ENCODE results near the gene DCTN3. TPM values are rescaled to one million over a fixed set of nuclear protein-coding genes. Genes with fewer than 3 reads are reported as not detected.

DCTN3 gene
- total RNA-seq, 3 donors from 2014 or later = 84.0 to 114 (median 113) TPM

DNA sequence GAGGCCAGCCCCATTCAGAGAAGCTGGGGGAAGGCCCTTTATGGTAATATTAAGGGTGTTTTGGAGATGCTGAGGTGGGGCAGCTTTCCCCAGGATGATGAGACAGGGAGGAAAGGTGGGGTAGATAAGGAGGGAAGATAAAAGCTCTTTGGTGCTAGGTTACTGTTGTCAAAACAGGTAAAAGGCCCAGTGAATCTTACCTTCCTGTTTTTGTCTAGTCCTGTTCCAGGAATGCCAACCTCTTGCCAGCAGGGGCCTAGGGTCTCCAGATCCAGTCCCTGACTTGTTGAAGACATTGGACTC is 43.0 kb upstream of the DCTN3 start:
- TF ChIP-seq, protein P1, sequence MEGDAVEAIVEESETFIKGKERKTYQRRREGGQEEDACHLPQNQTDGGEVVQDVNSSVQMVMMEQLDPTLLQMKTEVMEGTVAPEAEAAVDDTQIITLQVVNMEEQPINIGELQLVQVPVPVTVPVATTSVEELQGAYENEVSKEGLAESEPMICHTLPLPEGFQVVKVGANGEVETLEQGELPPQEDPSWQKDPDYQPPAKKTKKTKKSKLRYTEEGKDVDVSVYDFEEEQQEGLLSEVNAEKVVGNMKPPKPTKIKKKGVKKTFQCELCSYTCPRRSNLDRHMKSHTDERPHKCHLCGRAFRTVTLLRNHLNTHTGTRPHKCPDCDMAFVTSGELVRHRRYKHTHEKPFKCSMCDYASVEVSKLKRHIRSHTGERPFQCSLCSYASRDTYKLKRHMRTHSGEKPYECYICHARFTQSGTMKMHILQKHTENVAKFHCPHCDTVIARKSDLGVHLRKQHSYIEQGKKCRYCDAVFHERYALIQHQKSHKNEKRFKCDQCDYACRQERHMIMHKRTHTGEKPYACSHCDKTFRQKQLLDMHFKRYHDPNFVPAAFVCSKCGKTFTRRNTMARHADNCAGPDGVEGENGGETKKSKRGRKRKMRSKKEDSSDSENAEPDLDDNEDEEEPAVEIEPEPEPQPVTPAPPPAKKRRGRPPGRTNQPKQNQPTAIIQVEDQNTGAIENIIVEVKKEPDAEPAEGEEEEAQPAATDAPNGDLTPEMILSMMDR (IDR thresholded peaks at IDR 0.05) = no peak
- TF ChIP-seq POLR2AphosphoS5 (IDR thresholded peaks at IDR 0.05) = no peak
- no peak for TF ChIP-seq POLR2A (IDR thresholded peaks at IDR 0.05)
- H3K27ac ChIP-seq = peak overlapping the region; percentile 36 to 97
- intact Hi-C loops (cut with DNase I; ENCODE audit: low total_unique reads) = no loop called here

DNA sequence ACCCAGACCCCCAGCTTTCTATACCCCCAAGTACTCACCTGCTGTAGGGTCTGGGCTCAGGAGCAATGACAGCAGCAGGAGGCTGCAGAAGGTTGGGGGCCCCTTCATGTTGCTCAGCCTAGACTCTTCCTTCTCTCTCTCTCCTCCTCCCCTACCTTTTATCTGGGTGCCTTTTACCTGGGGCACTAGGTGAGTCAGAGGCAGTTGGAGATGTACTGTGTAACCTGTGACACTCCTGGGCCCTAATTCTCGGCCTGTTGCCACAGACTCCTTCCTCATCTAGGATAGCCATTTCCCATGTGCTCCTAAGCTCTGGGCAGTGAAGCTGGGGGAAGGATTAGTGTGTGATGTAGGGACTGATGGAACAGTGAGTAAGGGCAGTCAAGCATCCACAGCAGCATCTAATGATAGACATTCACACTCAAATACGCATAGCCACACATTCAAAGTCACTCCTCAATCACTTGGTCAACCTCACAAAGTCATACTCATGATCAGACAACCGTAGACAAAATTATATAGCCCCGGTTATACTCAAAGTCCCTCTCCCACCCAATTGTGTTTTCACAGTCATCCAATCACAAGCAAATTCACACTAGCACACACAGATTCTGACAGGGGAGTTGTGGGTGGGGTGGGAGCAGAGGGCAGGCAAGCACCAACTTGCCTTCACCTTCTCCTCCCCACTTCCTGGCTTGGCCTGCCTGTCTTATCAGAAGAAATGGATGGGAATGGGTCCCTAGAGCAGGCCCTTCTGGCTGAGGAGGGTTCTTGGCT is 42.4 kb upstream of the DCTN3 start, which contains the start of gene CCL27:
Gene CCL27 (minus strand): TSS at position 132 of the 777 bp plus-strand sequence. CDS start 24 bp downstream, at position 108.
- intact Hi-C loops (cut with DNase I; ENCODE audit: low total_unique reads) = no loop called here
- Histone ChIP-seq H3K27ac (peak within 1 kb of the TSS; percentile 36 to 97), H3K36me3 (no peaks in the 10 kb centered on the region), H3K27me3 (no peaks in the 10 kb centered on the region), H3K9me3 (no peaks in the 10 kb centered on the region), H3K4me1 (no peaks in the 10 kb centered on the region), H3K4me3 (no peak within 1 kb of the TSS)
- TF ChIP-seq, protein P1 (IDR thresholded peaks at IDR 0.05) = no peak
- no peak for TF ChIP-seq POLR2A (IDR thresholded peaks at IDR 0.05)
- no peak for TF ChIP-seq POLR2AphosphoS5 (IDR thresholded peaks at IDR 0.05)
- DNase-seq (ENCODE audit: low spot score in 2 of 2) = no peak

More for the DNA sequence above, 43.0 kb upstream of the DCTN3 start:
- H3K4me1 ChIP-seq = no peaks in the 10 kb centered on the region
- no peaks in the 10 kb centered on the region for H3K36me3 ChIP-seq
- H3K4me3 ChIP-seq = no peak overlapping the region
- no peak for DNase-seq (ENCODE audit: low spot score in 2 of 2)
- no peaks in the 10 kb centered on the region for H3K9me3 ChIP-seq
- no peaks in the 10 kb centered on the region for H3K27me3 ChIP-seq

DNA sequence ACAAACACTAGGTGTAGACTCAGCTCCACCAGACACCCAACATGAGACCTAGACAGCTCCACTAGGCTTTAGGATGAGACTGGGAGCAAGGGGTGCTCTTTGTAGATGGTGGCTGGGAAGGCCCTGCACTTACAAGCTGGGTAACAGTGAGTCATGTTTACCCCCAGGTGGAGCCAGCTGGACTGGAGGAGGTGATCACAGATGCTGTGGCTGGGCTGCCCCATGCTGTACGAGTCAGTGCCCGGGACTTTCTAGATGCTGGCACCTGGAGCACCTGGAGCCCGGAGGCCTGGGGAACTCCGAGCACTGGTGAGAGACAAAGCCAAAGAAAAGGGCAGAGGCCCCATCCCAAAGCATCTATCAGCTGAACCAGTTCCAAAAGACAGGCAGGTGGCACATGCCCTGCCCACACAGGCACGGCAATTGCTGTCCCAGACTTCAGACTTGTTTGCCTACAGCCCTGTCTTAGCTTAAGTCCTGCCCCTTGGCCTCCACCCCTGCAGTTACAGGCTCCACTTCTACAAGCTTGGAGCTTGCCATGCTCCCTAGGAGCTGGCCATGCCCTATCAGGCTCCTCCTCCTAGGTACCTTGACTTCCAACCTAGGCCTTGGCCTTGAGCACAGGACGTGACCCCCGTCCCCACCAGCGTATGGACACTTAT is 39.4 kb upstream of the DCTN3 start:
- intact Hi-C loops (cut with DNase I; ENCODE audit: low total_unique reads) = no loop called here
- Histone ChIP-seq H3K4me3 (no peak overlapping the region), H3K27me3 (no peaks in the 10 kb centered on the region), H3K36me3 (no peaks in the 10 kb centered on the region), H3K4me1 (peaks cover 1 to 9% of the 10 kb centered on the region in 2 donors), H3K9me3 (no peaks in the 10 kb centered on the region), H3K27ac (no peak overlapping the region)
- TF ChIP-seq, protein P1 (IDR thresholded peaks at IDR 0.05) = no peak
- no peak for TF ChIP-seq POLR2A (IDR thresholded peaks at IDR 0.05)
- DNase-seq (ENCODE audit: low spot score in 2 of 2) = no peak

DNA sequence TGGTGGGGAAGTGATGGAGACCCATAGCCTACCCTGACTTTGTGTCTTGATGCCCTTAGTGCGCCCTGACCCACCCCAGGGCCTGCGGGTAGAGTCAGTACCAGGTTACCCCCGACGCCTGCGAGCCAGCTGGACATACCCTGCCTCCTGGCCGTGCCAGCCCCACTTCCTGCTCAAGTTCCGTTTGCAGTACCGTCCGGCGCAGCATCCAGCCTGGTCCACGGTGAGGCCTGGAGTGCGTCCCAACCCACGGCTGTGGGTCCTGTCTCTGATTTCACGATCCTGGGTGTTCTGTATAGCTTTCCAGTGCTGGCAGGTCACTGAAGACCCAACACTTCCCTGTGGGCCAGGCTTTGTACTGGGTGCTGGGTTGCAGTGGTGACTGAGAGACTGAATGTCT is 38.2 kb upstream of the DCTN3 start:
- Histone ChIP-seq H3K4me1 (peaks cover 5 to 22% of the 10 kb centered on the region in 2 donors), H3K27ac (no peak overlapping the region), H3K36me3 (no peaks in the 10 kb centered on the region), H3K9me3 (no peaks in the 10 kb centered on the region), H3K4me3 (no peak overlapping the region), H3K27me3 (no peaks in the 10 kb centered on the region)
- no peak for DNase-seq (ENCODE audit: low spot score in 2 of 2)
- TF ChIP-seq, protein P1 (IDR thresholded peaks at IDR 0.05) = no peak
- no peak for TF ChIP-seq POLR2AphosphoS5 (IDR thresholded peaks at IDR 0.05)
- TF ChIP-seq POLR2A (IDR thresholded peaks at IDR 0.05) = no peak
- intact Hi-C loops (cut with DNase I; ENCODE audit: low total_unique reads) = no loop called here

DNA sequence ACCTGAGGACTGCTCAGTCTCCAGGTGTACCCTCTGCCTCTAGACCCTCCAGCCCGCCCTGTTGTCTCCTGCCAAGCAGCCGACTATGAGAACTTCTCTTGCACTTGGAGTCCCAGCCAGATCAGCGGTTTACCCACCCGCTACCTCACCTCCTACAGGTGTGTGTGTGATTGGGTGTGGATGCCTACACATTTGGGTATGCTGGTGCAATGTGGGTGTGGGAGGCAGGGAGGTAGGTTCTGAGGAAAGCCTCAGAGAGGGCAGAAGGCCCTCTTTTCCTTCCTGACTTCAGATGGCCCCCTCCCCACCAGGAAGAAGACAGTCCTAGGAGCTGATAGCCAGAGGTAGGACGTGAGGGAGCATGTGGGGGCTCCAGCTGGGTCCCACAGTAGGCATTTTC is 36.7 kb upstream of the DCTN3 start:
- H3K27ac ChIP-seq = no peak overlapping the region
- no peak for DNase-seq (ENCODE audit: low spot score in 2 of 2)
- no peaks in the 10 kb centered on the region for H3K27me3 ChIP-seq
- H3K9me3 ChIP-seq = no peaks in the 10 kb centered on the region
- TF ChIP-seq, protein P1 (IDR thresholded peaks at IDR 0.05) = no peak
- no peak for TF ChIP-seq POLR2AphosphoS5 (IDR thresholded peaks at IDR 0.05)
- H3K4me3 ChIP-seq = no peak overlapping the region
- intact Hi-C loops (cut with DNase I; ENCODE audit: low total_unique reads) = no loop called here
- no peaks in the 10 kb centered on the region for H3K36me3 ChIP-seq
- peaks cover 11 to 34% of the 10 kb centered on the region in 2 donors for H3K4me1 ChIP-seq
